SW 1271 (cell line): ENCODE results near the gene TMEM18.
A peak's percentile ranks its signal among the peaks of the same experiment; 100 is the strongest.
"Not testable (repeated sequence)": the region's sequence is repeated elsewhere in the genome, so short reads cannot be mapped to it uniquely, and the experiment has no call there.

ENCODE experiments used
- DNase-seq, 2 experiments: peaks; one replicate each; lab custom pipeline; 2025; lab: John Stamatoyannopoulos, UW

Gene TMEM18

GRCh38 chr2:693606-694005 lies 16.4 kb upstream of the TMEM18 start:
- DNase-seq = no peak

GRCh38 chr2:692767-693166 lies 15.6 kb upstream of the TMEM18 start:
- no peak for DNase-seq

GRCh38 chr2:691821-692761 lies 14.9 kb upstream of the TMEM18 start:
- no peak for DNase-seq

- no peak for DNase-seq
These were observed 13.6 kb upstream of the TMEM18 start for GRCh38 chr2:690799-691198.

- no peak for DNase-seq
These were observed 12.8 kb upstream of the TMEM18 start for GRCh38 chr2:689877-690510.

GRCh38 chr2:689237-689636 lies 12.0 kb upstream of the TMEM18 start:
- DNase-seq = no peak

- no peak for DNase-seq
These were observed 11.4 kb upstream of the TMEM18 start for GRCh38 chr2:688504-689076.

GRCh38 chr2:685421-685820 lies 8.2 kb upstream of the TMEM18 start:
- DNase-seq = no peak

GRCh38 chr2:684913-685312 lies 7.7 kb upstream of the TMEM18 start:
- DNase-seq = not testable (repeated sequence)

GRCh38 chr2:682226-682625 lies 5.0 kb upstream of the TMEM18 start:
- DNase-seq = no peak

GRCh38 chr2:681312-681711 lies 4.1 kb upstream of the TMEM18 start:
- no peak for DNase-seq

- DNase-seq = no peak
These were observed 3.3 kb upstream of the TMEM18 start for GRCh38 chr2:680496-680895.

- DNase-seq = no peak
These were observed 1.8 kb upstream of the TMEM18 start for GRCh38 chr2:678964-679363.

GRCh38 chr2:677959-678550 lies 849 bp upstream of the TMEM18 start:
- DNase-seq = no peak

- peak; percentile 88 to 96 for DNase-seq
These were observed 555 bp downstream of the TMEM18 start for GRCh38 chr2:676647-677055.

- DNase-seq = peak; percentile 45 to 72
These were observed 1.1 kb downstream of the TMEM18 start for GRCh38 chr2:675982-676646.

GRCh38 chr2:675460-675859 lies 1.7 kb downstream of the TMEM18 start:
- no peak for DNase-seq

- DNase-seq = no peak
These were observed 2.2 kb downstream of the TMEM18 start for GRCh38 chr2:675051-675450.

GRCh38 chr2:674321-674985 lies 2.8 kb downstream of the TMEM18 start:
- DNase-seq = no peak

GRCh38 chr2:673615-674320 lies 3.4 kb downstream of the TMEM18 start:
- no peak for DNase-seq

GRCh38 chr2:673016-673415 lies 4.2 kb downstream of the TMEM18 start:
- no peak for DNase-seq
